ENCODE data around the gene GNPAT.
"Not testable (repeated sequence)": the region's sequence is repeated elsewhere in the genome, so short reads cannot be mapped to it uniquely, and the experiment has no call there.

The GNPAT gene

GRCh38 chr1:231240883-231241735 is at the start of gene GNPAT:
Gene GNPAT, plus strand, starts transcription at chr1:231241212. Its CDS starts 167 bp downstream, at chr1:231241379.
- peak; percentile 77 to 80 for DNase-seq

DNA sequence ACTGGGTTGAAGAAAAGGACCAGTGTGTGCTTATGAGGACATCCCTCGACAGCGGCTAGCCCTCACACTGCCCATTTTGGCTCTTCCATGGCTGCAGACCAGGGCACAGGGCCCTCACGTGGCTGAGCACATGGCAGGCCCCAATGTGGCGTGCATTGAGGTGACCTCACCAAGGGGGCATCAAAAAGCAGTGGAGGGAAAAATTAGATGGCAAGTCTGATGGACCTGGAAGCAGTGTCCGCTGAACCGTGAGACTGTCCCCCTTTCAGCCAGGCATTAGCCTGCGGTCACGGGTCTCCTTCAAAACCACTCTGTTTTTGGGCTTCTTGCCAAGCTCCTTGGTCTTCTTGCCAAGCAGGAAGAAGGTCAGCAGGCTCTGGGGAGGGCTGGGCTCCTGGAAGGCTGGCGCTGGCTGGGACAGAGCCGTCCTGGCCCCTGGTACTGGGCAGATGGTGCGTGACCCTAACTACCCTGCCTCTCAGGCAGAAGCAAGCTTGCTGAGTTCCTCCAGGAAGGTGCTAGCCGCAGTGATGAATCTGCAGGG is 48.3 kb upstream of the GNPAT start:
- no peak for DNase-seq

- no peak for DNase-seq
Measured at GRCh38 chr1:231193710-231194340, 47.2 kb upstream of the GNPAT start.

GRCh38 chr1:231194476-231194842 is 46.6 kb upstream of the GNPAT start:
- no peak for DNase-seq

DNA sequence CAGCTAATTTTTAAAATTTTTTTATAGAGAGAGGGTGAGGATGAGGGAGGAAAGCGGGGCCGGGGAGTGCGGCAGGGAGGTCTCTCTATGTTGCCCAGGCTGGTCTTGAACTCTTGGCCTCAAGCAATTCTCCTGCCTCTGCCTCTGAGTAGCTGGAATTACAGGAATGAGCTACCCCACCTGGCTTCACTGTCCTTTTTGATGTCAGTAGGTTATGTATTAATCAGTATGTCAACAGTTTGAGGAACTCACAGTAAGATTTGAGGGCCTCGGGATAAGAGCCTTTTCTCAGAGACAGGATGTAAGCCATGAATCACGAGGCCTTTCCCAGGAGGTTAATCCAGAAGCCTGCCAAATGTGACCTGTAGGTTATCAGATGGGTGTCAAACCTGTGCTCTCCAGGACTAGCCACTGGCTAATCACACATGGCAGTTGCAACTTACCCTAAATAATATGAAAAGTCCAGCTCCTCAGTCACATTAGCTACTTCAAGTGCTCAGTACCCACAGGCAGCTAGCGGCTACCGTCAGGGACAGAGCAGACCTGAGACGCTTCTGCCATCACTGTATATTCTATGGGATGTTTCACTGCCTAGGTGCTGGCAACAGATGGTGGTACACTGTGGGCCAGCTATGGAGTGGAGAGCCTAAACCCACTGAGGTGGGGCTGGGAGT is 46.0 kb upstream of the GNPAT start:
- no peak for DNase-seq

GRCh38 chr1:231196307-231196706 is 44.7 kb upstream of the GNPAT start:
- DNase-seq: no peak

GRCh38 chr1:231196728-231197127 is 44.3 kb upstream of the GNPAT start:
- no peak for DNase-seq

GRCh38 chr1:231199868-231200267 is 41.1 kb upstream of the GNPAT start:
- no peak for DNase-seq

DNA sequence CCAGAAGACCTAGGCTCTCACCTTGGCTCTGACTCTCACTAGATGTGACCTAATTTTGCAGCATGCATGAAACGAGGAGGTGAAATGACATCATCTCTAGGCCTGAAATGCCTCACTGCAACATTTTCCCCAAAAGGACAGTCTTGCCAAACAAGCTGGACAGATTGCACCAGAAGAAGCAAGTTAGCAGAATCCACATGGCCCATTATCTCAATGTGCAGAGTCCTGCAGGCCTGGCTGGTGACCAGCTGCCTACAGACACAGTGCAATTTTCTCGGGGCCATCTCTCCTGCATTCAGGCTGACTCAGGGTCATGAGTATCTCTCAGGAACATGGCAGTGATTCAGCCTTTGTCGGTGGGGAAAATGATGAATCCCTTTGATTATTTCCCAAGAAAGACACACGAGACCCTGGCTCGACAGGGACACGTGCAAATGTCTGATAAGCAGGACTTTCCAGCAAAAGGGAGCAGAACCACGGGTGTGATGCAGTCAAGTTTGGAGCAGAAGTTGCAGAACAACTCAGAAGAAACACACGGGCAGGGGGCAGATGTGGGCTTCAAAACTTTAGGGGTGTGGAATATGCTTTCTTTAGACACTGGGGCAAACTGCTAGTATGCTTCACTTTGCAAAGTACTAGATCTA is 40.5 kb upstream of the GNPAT start:
- no peak for DNase-seq

GRCh38 chr1:231201375-231201978 is 39.5 kb upstream of the GNPAT start:
- no peak for DNase-seq

GRCh38 chr1:231201979-231202633 is 38.9 kb upstream of the GNPAT start:
- no peak for DNase-seq

DNA sequence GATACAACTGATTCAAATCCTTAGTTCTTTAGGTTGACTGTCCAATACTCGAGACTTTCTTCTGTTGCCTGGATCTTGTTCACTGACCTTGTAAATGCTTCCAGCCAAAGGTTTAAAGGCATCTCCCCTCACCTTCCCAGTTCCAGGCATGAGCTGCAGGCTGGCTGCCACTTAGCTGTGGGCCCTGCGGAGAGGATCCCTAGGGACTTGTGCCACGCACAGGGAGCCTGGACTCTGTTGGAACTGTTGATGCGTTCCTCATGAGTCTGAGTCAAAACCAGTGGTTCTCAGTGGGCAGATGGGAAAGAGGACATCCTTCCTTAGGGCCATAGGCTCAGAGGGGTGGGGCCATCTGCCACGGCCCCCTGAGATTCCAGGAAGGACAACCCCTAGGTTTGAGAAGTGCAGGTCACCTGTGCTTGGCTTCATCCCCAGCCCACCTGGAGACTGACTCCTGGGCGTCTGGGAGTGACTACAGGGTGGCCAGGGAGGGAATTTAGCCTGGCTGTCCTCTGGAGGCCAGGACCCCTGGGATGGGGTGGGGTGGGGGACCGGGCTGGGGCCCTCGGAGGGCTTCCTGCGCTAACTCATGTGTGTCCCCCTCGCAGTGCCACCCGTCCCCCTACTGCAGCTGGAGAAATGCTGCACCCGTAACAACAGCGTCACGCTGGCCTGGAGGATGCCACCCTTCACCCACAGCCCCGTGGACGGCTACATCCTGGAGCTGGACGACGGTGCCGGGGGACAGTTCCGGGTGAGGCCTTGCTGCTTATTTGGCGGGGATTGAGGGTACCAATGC is 37.6 kb upstream of the GNPAT start:
- DNase-seq: no peak

DNA sequence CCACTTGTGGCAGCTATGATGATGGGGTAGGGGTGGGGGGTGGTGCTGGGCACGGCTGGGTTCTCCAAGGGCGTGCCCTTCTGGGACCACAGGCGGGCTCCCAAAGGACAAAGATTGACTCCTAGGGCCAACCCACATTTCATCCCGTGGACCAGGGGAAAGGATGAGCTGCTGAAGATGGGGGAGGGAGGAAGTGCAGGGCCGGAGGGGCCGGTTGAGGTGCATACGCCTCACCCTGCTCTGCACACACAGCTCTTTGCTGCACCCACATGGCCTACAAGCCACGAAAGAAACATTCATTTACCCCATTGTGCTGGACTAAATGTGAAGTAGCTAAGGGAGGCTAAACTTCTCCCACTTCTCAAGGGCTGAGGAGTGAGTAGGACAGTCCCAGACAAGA is 34.2 kb upstream of the GNPAT start:
- no peak for DNase-seq

DNA sequence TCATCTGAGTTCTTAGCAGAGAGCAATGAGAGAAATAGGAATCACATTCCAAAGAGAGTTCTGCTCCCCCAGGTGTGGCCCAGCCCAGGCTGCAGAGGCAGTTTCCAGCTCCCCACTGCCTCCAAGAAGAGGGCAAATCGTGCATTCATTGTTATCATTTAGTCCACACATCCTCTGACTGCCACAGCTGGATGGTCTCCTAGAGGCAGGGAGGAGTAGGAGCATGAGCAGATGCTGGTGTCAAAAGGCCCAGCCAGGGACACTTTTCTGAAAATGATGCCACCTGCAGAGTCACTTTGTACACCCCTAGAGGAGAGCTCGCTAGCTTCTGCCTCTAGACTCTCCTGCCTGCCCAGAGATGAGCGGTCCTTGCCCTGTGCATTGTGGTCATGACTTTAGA is 33.6 kb upstream of the GNPAT start:
- no peak for DNase-seq

GRCh38 chr1:231208980-231209379 is 32.0 kb upstream of the GNPAT start:
- DNase-seq: no peak

DNA sequence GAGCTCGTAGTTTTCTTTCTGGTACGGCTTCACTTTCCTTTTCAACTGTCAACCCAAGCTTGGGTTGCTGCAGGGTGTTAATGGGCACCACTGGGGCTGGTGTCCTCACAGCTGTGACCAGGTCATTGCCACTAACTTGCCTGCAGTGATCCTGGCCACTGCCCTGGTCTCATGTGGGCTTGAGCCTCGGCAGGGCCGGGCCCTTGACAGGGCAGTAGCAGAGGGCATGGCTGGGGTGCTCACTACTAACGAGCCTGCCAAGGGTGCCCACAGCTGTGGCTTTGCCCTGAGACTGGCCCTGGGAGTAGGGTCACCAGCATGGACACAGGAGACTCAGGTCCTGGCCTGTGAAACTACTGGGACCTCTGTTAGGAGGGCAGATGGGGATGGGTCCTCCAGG is 31.5 kb upstream of the GNPAT start:
- no peak for DNase-seq

GRCh38 chr1:231210126-231210525 is 30.9 kb upstream of the GNPAT start:
- DNase-seq: no peak

DNA sequence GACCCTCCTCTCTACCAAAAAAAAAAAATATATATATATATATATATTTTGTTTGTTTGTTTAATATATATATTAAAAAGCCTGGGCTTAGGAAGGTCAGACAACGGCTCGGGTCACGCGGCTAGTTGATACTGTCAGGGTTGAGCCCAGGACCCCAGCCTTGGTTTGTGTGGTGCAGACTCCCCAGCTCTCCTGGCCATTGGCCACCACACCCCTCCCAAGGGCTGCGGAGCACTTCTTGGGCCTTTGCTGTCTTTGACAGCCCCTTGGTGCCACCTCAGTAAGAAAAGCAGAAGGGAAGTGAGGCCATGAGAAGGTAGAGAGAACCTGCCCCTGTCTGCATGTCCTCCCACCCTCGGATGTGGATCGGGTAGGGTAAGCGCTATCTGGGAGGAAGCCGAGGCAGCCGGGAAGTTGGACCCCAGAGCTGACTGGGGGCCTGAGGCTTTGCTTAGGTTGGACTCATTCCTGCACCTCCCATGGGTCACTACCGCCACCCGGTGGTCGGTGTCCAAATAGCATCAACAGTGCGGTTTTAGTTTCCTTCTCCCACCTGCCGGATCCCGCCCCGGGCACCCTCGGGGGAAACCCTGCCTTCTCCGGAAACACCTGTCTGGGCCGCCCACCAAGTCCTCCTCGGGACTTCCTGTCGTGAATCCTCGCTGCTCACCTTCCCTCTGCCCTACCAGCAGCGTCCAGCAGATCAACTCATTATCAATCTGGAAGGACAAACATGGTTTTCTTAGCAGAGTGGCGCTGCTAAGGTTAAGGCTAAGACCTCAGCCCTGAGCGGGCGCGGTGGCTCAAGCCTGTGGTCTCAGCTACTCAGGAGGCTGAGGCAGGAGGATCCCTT is 29.8 kb upstream of the GNPAT start:
- peak; percentile 59 to 71 for DNase-seq

- DNase-seq: not testable (repeated sequence)
Measured at GRCh38 chr1:231212301-231212700, 28.7 kb upstream of the GNPAT start.

Data from Kasumi-1 (cell line).